BJ (cell line): ENCODE data around the gene ADAMTS17. TPM values are rescaled to one million over a fixed set of nuclear protein-coding genes. Genes with fewer than 3 reads are reported as not detected.

Experiments used
- CTCF ChIA-PET: fragments of 350-600 bp; formaldehyde crosslinking; extraction: SDS; loops from one replicate; lab custom pipeline; 2021; ENCODE audit warnings: antibody characterized with exemption, inconsistent platforms; lab: Yijun Ruan, JAX
- POLR2A ChIA-PET: fragments of 300-600 bp; sonication (Branson Sonifier 250); formaldehyde crosslinking; extraction: SDS; loops from one replicate; lab custom pipeline; 2021; ENCODE audit warnings: antibody characterized with exemption; lab: Charles Lee
- DNase-seq: peaks from one replicate; pipeline ENCODE4 v3.0.0-alpha.2; 2011; ENCODE audit warnings: low read depth
- H3K27me3 ChIP-seq: 2 replicates; pipeline ENCODE4 v1.6.0; 2011; ENCODE audit warnings: low read length; ENCODE audit not compliant: control insufficient read depth, insufficient read depth
- H3K36me3 ChIP-seq: 2 replicates; pipeline ENCODE4 v1.5.1; 2011; ENCODE audit warnings: low read length; ENCODE audit not compliant: control insufficient read depth, insufficient read depth
- H3K4me3 ChIP-seq: 2 replicates; pipeline ENCODE4 v1.5.1; 2011; ENCODE audit warnings: low read depth, mild to moderate bottlenecking, control low read depth, low read length
- CTCF ChIP-seq: IDR thresholded peaks from 2 replicates; pipeline ENCODE4 v1.5.1; 2011; ENCODE audit warnings: low read depth, mild to moderate bottlenecking, control low read depth, inconsistent platforms, low read length, moderate library complexity; ENCODE audit not compliant: insufficient read depth
- polyA plus RNA-seq: library from polyadenylated mRNA; depleted of rRNA; stranded (reverse); fragments of >200 nt; gene quantifications from 2 replicates; pipeline ENCODE4 v1.2.3, GENCODE V29; 2011

ADAMTS17 gene
- polyA plus RNA-seq, 1 experiment, result not detected

- Histone ChIP-seq H3K36me3 (no peaks in the 10 kb centered on the region), H3K27me3 (no peaks in the 10 kb centered on the region), H3K4me3 (no peak overlapping the region)
- POLR2A ChIA-PET, result no interaction called here
- CTCF ChIA-PET, result interaction anchor here (1.0 kb wide), 1 partner anchor 8 kb away, joined by 3 read pairs; no protein-coding TSS in a partner anchor
- no peak for DNase-seq
- no peak for TF ChIP-seq CTCF
Measured at GRCh38 chr15:100114100-100114499, 227.7 kb downstream of the ADAMTS17 start.

- ChIA-PET CTCF (interaction anchor here (1.0 kb wide), 1 partner anchor 8 kb away, joined by 3 read pairs; no protein-coding TSS in a partner anchor), POLR2A (no interaction called here)
- Histone ChIP-seq H3K4me3 (no peak overlapping the region), H3K36me3 (no peaks in the 10 kb centered on the region), H3K27me3 (no peaks in the 10 kb centered on the region)
- no peak for TF ChIP-seq CTCF
- no peak for DNase-seq
Measured at GRCh38 chr15:100113351-100114080, 228.3 kb downstream of the ADAMTS17 start.

GRCh38 chr15:100112636-100113305 is 229.0 kb downstream of the ADAMTS17 start:
- TF ChIP-seq CTCF, result no peak
- no peaks in the 10 kb centered on the region for H3K27me3 ChIP-seq
- no peak overlapping the region for H3K4me3 ChIP-seq
- ChIA-PET POLR2A (no interaction called here), CTCF (interaction anchor here (1.0 kb wide), 1 partner anchor 9 kb away, joined by 3 read pairs; no protein-coding TSS in a partner anchor)
- no peaks in the 10 kb centered on the region for H3K36me3 ChIP-seq
- DNase-seq, result no peak

- no peak overlapping the region for H3K4me3 ChIP-seq
- ChIA-PET POLR2A (no interaction called here), CTCF (no interaction called here)
- no peak for TF ChIP-seq CTCF
- DNase-seq, result no peak
- H3K36me3 ChIP-seq, result no peaks in the 10 kb centered on the region
- no peaks in the 10 kb centered on the region for H3K27me3 ChIP-seq
Measured at GRCh38 chr15:100112061-100112420, 229.7 kb downstream of the ADAMTS17 start.
